Breast epithelium (tissue), 4 donors: ENCODE results near the gene U2AF2. TPM values are rescaled to one million over a fixed set of nuclear protein-coding genes. Genes with fewer than 3 reads are reported as not detected.

ENCODE experiments used
- DNase-seq, 2 donors: peaks; one replicate each; pipeline ENCODE4 v3.0.0-alpha.2; 2019; ENCODE audit warnings: low spot score in 2 of 2
- H3K27ac ChIP-seq, 2 donors: fragments of 200-600 bp; sonication (generic) in 1 of 2; one replicate each; pipeline ENCODE4 v1.5.1; 2016 to 2019; ENCODE audit warnings: mild to moderate bottlenecking in 1 of 2
- H3K27me3 ChIP-seq, 2 donors: fragments of 200-600 bp; sonication (generic) in 1 of 2; one replicate each; pipeline versions ENCODE4 v1.5.1 to v1.6.0; 2017 to 2019; ENCODE audit warnings: control low read depth in 1 of 2, mild to moderate bottlenecking in 1 of 2
- H3K36me3 ChIP-seq: fragments of 200-600 bp; one replicate; pipeline ENCODE4 v1.5.1; 2019
- H3K4me1 ChIP-seq, 2 donors: fragments of 200-600 bp; sonication (generic); one replicate each; pipeline ENCODE4 v1.5.1; 2016 to 2019; ENCODE audit warnings: control low read depth in 1 of 2
- H3K4me3 ChIP-seq, 3 donors: fragments of 200-600 bp; sonication (generic); 1 replicate in 2 of 3; 2 replicates in 1 of 3; pipeline ENCODE4 v1.5.1; 2016 to 2019; ENCODE audit warnings: mild to moderate bottlenecking in 3 of 3, moderate library complexity in 2 of 3
- H3K9me3 ChIP-seq, 2 donors: fragments of 200-600 bp; sonication (generic) in 1 of 2; one replicate each; pipeline ENCODE4 v1.5.1; 2016 to 2019; ENCODE audit warnings: control low read depth in 1 of 2
- CTCF ChIP-seq, 3 donors: fragments of 450-650 bp; IDR thresholded peaks; one replicate each; pipeline ENCODE4 v1.5.1; 2016 to 2017; ENCODE audit warnings: antibody characterized with exemption in 3 of 3, mild to moderate bottlenecking in 3 of 3, moderate library complexity in 3 of 3
- POLR2A ChIP-seq: fragments of 450-650 bp; IDR thresholded peaks from one replicate; pipeline ENCODE4 v1.6.1; 2016; ENCODE audit warnings: antibody characterized with exemption, mild to moderate bottlenecking, moderate library complexity
- POLR2AphosphoS5 ChIP-seq, 3 donors: sonication (generic); formaldehyde crosslinking; IDR thresholded peaks; one replicate each; pipeline ENCODE4 v1.6.1; 2017; ENCODE audit warnings: antibody characterized with exemption in 3 of 3
- intact Hi-C: fragments of 100-400 bp; cut with DNase I; formaldehyde crosslinking; loops from one replicate; pipeline ENCODE4 v1.15.1; 2023; ENCODE audit warnings: low total_unique reads
- total RNA-seq, 3 donors: library from RNA; depleted of rRNA; stranded (reverse); fragments of >200 nt; gene quantifications; one replicate each; pipeline ENCODE4 v1.1.0, GENCODE V29; 2016

The U2AF2 gene
- total RNA-seq, 3 donors from 2014 or later = 82.5 to 93.4 (median 85.3) TPM

- Histone ChIP-seq H3K4me3 (no peak overlapping the region), H3K27me3 (no peaks in the 10 kb centered on the region), H3K4me1 (no peaks in the 10 kb centered on the region), H3K36me3 (peaks cover 7% of the 10 kb centered on the region), H3K27ac (no peak overlapping the region), H3K9me3 (no peaks in the 10 kb centered on the region)
- intact Hi-C loops = no loop called here
- TF ChIP-seq POLR2A (no peak), POLR2AphosphoS5 (IDR thresholded peaks at IDR 0.05) (no peak), CTCF (IDR thresholded peaks at IDR 0.05) (no peak)
- DNase-seq = no peak
These were observed 30.9 kb downstream of the U2AF2 start for GRCh38 chr19:55685776-55686175.

GRCh38 chr19:55686311-55687050 lies 31.6 kb downstream of the U2AF2 start:
- H3K4me3 ChIP-seq = no peak overlapping the region
- no peak overlapping the region for H3K27ac ChIP-seq
- TF ChIP-seq CTCF (IDR thresholded peaks at IDR 0.05) = no peak
- TF ChIP-seq POLR2A = no peak
- no peaks in the 10 kb centered on the region for H3K4me1 ChIP-seq
- no peaks in the 10 kb centered on the region for H3K27me3 ChIP-seq
- intact Hi-C loops = no loop called here
- no peaks in the 10 kb centered on the region for H3K9me3 ChIP-seq
- DNase-seq = no peak
- H3K36me3 ChIP-seq = peaks cover 7% of the 10 kb centered on the region

- H3K36me3 ChIP-seq = peaks cover 7% of the 10 kb centered on the region
- H3K9me3 ChIP-seq = no peaks in the 10 kb centered on the region
- DNase-seq = no peak
- no peaks in the 10 kb centered on the region for H3K27me3 ChIP-seq
- no peak overlapping the region for H3K27ac ChIP-seq
- H3K4me3 ChIP-seq = no peak overlapping the region
- intact Hi-C loops = no loop called here
- H3K4me1 ChIP-seq = no peaks in the 10 kb centered on the region
- no peak for TF ChIP-seq POLR2AphosphoS5 (IDR thresholded peaks at IDR 0.05)
- TF ChIP-seq POLR2A = no peak
- no peak for TF ChIP-seq CTCF (IDR thresholded peaks at IDR 0.05)
These were observed 32.7 kb downstream of the U2AF2 start for GRCh38 chr19:55687281-55688201.

- Histone ChIP-seq H3K4me3 (no peak overlapping the region), H3K4me1 (no peaks in the 10 kb centered on the region), H3K9me3 (no peaks in the 10 kb centered on the region), H3K36me3 (peaks cover 7% of the 10 kb centered on the region), H3K27ac (no peak overlapping the region), H3K27me3 (no peaks in the 10 kb centered on the region)
- TF ChIP-seq CTCF (IDR thresholded peaks at IDR 0.05) = no peak
- intact Hi-C loops = no loop called here
- DNase-seq = no peak
These were observed 33.8 kb downstream of the U2AF2 start for GRCh38 chr19:55688422-55689218.
